ENCODE measurements around the gene PRTG. TPM values are rescaled to one million over a fixed set of nuclear protein-coding genes. Genes with fewer than 3 reads are reported as not detected.

Gene PRTG, protein sequence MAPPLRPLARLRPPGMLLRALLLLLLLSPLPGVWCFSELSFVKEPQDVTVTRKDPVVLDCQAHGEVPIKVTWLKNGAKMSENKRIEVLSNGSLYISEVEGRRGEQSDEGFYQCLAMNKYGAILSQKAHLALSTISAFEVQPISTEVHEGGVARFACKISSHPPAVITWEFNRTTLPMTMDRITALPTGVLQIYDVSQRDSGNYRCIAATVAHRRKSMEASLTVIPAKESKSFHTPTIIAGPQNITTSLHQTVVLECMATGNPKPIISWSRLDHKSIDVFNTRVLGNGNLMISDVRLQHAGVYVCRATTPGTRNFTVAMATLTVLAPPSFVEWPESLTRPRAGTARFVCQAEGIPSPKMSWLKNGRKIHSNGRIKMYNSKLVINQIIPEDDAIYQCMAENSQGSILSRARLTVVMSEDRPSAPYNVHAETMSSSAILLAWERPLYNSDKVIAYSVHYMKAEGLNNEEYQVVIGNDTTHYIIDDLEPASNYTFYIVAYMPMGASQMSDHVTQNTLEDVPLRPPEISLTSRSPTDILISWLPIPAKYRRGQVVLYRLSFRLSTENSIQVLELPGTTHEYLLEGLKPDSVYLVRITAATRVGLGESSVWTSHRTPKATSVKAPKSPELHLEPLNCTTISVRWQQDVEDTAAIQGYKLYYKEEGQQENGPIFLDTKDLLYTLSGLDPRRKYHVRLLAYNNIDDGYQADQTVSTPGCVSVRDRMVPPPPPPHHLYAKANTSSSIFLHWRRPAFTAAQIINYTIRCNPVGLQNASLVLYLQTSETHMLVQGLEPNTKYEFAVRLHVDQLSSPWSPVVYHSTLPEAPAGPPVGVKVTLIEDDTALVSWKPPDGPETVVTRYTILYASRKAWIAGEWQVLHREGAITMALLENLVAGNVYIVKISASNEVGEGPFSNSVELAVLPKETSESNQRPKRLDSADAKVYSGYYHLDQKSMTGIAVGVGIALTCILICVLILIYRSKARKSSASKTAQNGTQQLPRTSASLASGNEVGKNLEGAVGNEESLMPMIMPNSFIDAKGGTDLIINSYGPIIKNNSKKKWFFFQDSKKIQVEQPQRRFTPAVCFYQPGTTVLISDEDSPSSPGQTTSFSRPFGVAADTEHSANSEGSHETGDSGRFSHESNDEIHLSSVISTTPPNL
- 0.04 TPM for total RNA-seq (2013)
- polyA plus RNA-seq (not detected), polyA minus RNA-seq (not detected in 2 replicates), total RNA-seq (0.06 to 5.9 (median 0.13) reads per million in 11 experiments)

DNA sequence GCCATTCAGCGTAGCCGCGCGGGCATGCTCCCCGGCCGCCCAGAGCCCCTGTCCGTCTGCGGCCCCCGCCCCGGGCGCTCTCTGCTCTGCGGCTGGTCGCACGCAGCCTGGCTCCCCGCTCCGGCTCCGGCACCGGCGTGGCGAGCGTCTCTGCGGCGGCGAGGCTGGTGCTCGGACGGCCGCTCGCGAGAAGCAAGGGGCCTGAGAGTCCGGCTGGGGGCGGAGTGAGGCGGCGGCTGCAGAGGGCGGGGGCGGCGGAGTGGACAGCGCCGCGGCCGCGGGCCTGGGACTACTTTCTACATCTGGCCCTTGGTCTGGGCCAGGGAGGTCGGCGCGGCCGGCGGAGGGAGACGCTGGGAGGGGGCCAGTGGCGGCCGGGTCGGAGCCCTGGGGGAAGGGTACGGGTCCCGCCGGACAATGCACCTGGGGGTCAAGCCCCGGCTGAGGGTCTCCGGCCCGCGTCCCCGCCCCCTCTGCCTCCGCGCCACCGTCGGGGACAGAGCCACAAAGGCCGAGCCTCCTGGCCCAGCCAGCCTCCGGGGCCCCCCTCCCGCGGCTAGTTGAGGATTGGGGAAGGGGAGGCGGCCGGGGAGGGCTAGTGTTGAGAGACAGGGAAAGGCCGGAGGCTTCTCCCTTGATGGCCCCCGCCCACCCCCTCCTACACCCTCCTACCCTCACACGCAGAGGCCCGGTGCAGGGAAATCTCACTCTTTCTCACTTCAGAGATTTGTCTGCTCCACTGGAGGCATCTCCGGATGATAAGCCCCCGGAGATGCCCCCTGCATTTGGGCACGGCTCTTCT lies at the start of gene PRTG:
PRTG (minus strand) TSS at position 226 of the 802 bp plus-strand sequence; CDS start at position 5, 221 bp downstream.
- no peak within 1 kb of the TSS for H3K27ac Mint-ChIP-seq
- Histone ChIP-seq H3K4me3 (replicated peaks in 1 of 3; ENCODE audit: low read depth in 2 of 3, low read length in 3 of 3) (peak within 1 kb of the TSS in 2 of 3 experiments; percentile 26 to 67), H3K4me2 (replicated peaks; ENCODE audit: extremely low read depth, low read length, poor library complexity, severe bottlenecking) (peak within 1 kb of the TSS; percentile 78), H3K27ac (ENCODE audit: low read depth in 1 of 2, low read length in 2 of 2) (no peak within 1 kb of the TSS), H3K4me1 (ENCODE audit: control insufficient read depth in 1 of 2, insufficient read depth in 2 of 2, low read length in 2 of 2) (peaks cover 3 to 10% of the 10 kb centered on the region in 2 donors), H3K9me3 (replicated peaks in 1 of 2; ENCODE audit: control insufficient read depth in 1 of 2, insufficient read depth in 1 of 2, low read length in 2 of 2) (peaks cover 0 to 5% of the 10 kb centered on the region in 2 donors), H4K20me1 (ENCODE audit: insufficient read depth, low read length) (no peaks in the 10 kb centered on the region), H3K79me2 (ENCODE audit: insufficient read depth, low read length) (no peaks in the 10 kb centered on the region), H2AFZ (ENCODE audit: insufficient read depth, low read depth, low read length, poor library complexity, severe bottlenecking) (peak within 1 kb of the TSS; percentile 48), H3K27me3 (ENCODE audit: control insufficient read depth in 2 of 2, insufficient read depth in 2 of 2, low read length in 2 of 2) (peaks cover 61% of the 10 kb centered on the region in 2 donors), H3K9ac (ENCODE audit: insufficient read depth, low read length, poor library complexity, severe bottlenecking) (no peak within 1 kb of the TSS), H3K36me3 (replicated peaks in 1 of 2; ENCODE audit: control insufficient read depth in 1 of 2, insufficient read depth in 2 of 2, low read length in 2 of 2) (no peaks in the 10 kb centered on the region)
- H3K4me3 Mint-ChIP-seq: peak within 1 kb of the TSS; percentile 48 to 82
- intact Hi-C loops (cut with micrococcal nuclease): no loop called here
- no peak for DNase-seq
- WGBS (ENCODE audit: insufficient coverage): 1% methylated on average over 67 of the region's 75 CpGs
- H3K27me3 Mint-ChIP-seq (ENCODE audit: low read depth in 3 of 3): peaks cover 34 to 49% (median 49%) of the 10 kb centered on the region in 3 donors
- peaks cover 4% of the 10 kb centered on the region for H3K4me1 Mint-ChIP-seq
- H3K9me3 Mint-ChIP-seq: peaks cover 0 to 5% (median 0%) of the 10 kb centered on the region in 7 donors
- no peaks in the 10 kb centered on the region for H3K36me3 Mint-ChIP-seq
- TF ChIP-seq, protein P1, sequence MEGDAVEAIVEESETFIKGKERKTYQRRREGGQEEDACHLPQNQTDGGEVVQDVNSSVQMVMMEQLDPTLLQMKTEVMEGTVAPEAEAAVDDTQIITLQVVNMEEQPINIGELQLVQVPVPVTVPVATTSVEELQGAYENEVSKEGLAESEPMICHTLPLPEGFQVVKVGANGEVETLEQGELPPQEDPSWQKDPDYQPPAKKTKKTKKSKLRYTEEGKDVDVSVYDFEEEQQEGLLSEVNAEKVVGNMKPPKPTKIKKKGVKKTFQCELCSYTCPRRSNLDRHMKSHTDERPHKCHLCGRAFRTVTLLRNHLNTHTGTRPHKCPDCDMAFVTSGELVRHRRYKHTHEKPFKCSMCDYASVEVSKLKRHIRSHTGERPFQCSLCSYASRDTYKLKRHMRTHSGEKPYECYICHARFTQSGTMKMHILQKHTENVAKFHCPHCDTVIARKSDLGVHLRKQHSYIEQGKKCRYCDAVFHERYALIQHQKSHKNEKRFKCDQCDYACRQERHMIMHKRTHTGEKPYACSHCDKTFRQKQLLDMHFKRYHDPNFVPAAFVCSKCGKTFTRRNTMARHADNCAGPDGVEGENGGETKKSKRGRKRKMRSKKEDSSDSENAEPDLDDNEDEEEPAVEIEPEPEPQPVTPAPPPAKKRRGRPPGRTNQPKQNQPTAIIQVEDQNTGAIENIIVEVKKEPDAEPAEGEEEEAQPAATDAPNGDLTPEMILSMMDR (IDR thresholded peaks at IDR 0.05): no peak
